GM19351 (cell line): ENCODE measurements around the gene CAMK2A.

Experiments
- ATAC-seq: cut with Tn5 transposase; IDR thresholded peaks from one replicate; pipeline ENCODE4 v1.9.1; 2021; ENCODE audit warnings: mild to moderate bottlenecking, moderate library complexity; ENCODE audit not compliant: unreplicated experiment

Gene CAMK2A

GRCh38 chr5:150173161-150173560 lies 116.4 kb downstream of the CAMK2A start:
- ATAC-seq, result no peak

- ATAC-seq, result no peak
These were observed 117.0 kb downstream of the CAMK2A start for GRCh38 chr5:150172556-150172955.

GRCh38 chr5:150172145-150172544 lies 117.4 kb downstream of the CAMK2A start:
- ATAC-seq, result no peak
